Vagina (tissue), 2 donors: ENCODE results near the gene PLAGL1.

Experiments used
- POLR2A ChIP-seq, 2 donors: fragments of 450-650 bp; IDR thresholded peaks; one replicate each; pipeline ENCODE4 v1.6.1; 2017; ENCODE audit warnings: antibody characterized with exemption in 2 of 2, mild to moderate bottlenecking in 2 of 2, moderate library complexity in 2 of 2
- TF ChIP-seq, protein P1 (sequence below), 3 experiments: fragments of 450-650 bp in 2 of 3; fragments of 200-600 bp in 1 of 3; sonication (generic) in 1 of 3; IDR thresholded peaks; one replicate each; pipeline ENCODE4 v1.5.1; 2017 to 2019; ENCODE audit warnings: antibody characterized with exemption in 3 of 3, mild to moderate bottlenecking in 2 of 3, moderate library complexity in 2 of 3

DNA sequence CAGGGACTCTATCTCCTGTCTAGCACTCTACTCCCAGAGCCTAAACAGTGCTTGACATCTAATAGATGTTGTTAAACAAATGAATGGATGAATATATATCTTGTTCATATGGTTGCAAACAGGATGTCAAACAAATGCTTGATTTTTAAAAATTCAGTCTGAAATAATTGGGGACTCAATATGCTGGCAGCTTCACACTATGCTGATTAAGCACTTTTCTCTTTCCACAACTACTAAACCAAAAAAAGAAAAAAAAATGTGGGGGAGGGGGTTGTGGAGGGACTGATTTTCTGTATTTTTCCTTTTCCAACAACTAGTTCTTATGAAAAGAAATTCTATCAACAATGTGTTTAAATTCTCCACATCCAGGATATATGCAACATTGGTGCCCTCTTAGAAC is 44.4 kb upstream of the PLAGL1 start:
- TF ChIP-seq, protein P1, sequence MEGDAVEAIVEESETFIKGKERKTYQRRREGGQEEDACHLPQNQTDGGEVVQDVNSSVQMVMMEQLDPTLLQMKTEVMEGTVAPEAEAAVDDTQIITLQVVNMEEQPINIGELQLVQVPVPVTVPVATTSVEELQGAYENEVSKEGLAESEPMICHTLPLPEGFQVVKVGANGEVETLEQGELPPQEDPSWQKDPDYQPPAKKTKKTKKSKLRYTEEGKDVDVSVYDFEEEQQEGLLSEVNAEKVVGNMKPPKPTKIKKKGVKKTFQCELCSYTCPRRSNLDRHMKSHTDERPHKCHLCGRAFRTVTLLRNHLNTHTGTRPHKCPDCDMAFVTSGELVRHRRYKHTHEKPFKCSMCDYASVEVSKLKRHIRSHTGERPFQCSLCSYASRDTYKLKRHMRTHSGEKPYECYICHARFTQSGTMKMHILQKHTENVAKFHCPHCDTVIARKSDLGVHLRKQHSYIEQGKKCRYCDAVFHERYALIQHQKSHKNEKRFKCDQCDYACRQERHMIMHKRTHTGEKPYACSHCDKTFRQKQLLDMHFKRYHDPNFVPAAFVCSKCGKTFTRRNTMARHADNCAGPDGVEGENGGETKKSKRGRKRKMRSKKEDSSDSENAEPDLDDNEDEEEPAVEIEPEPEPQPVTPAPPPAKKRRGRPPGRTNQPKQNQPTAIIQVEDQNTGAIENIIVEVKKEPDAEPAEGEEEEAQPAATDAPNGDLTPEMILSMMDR (IDR thresholded peaks at IDR 0.05) = no peak
- TF ChIP-seq POLR2A (IDR thresholded peaks at IDR 0.05) = no peak
